Stimulated activated naive CD4-positive, alpha-beta T cell treated with Interleukin-2 at 50 U/mL for 16 hours (primary cell): Measurements from ENCODE around the gene GRM3.

Experiments
- DNase-seq: peaks from one replicate; lab custom pipeline; 2025; lab: John Stamatoyannopoulos, UW

The GRM3 gene

GRCh38 chr7:86904949-86905834 lies 261.5 kb downstream of the GRM3 start:
- no peak for DNase-seq

- DNase-seq: no peak
Measured at GRCh38 chr7:86908948-86909347, 265.2 kb downstream of the GRM3 start.

- no peak for DNase-seq
Measured at GRCh38 chr7:86911659-86912058, 267.9 kb downstream of the GRM3 start.

- no peak for DNase-seq
Measured at GRCh38 chr7:86913709-86914108, 270.0 kb downstream of the GRM3 start.
